Liver (tissue), 9 donors: ENCODE results near the gene PLA2G5. TPM values are rescaled to one million over a fixed set of nuclear protein-coding genes. Genes with fewer than 3 reads are reported as not detected.

ENCODE experiments used
- DNase-seq: peaks from one replicate; pipeline ENCODE4 v3.0.0-alpha.2; 2017; ENCODE audit warnings: low spot score
- H3K27ac ChIP-seq, 2 donors: one replicate each; pipeline ENCODE4 v1.7.0; 2013; ENCODE audit warnings: inconsistent platforms in 2 of 2, low read length in 2 of 2, control low read depth in 1 of 2, low read depth in 1 of 2, mild to moderate bottlenecking in 1 of 2
- H3K27me3 ChIP-seq, 4 donors: one replicate each; pipeline versions ENCODE4 v1.6.1 to v1.7.0; 2013; ENCODE audit warnings: low read length in 3 of 4, inconsistent platforms in 1 of 4, mild to moderate bottlenecking in 1 of 4, moderate library complexity in 1 of 4; ENCODE audit not compliant: control insufficient read depth in 4 of 4, insufficient read depth in 4 of 4
- H3K36me3 ChIP-seq, 4 donors: one replicate each; pipeline versions ENCODE4 v1.6.1 to v1.7.0; 2013; ENCODE audit warnings: low read length in 3 of 4, mild to moderate bottlenecking in 3 of 4, low read depth in 1 of 4, moderate library complexity in 1 of 4; ENCODE audit not compliant: control insufficient read depth in 4 of 4, insufficient read depth in 3 of 4
- H3K4me1 ChIP-seq, 4 donors: one replicate each; pipeline versions ENCODE4 v1.6.1 to v1.7.0; 2013; ENCODE audit warnings: low read length in 3 of 4, mild to moderate bottlenecking in 3 of 4, moderate library complexity in 1 of 4; ENCODE audit not compliant: control insufficient read depth in 4 of 4, insufficient read depth in 4 of 4
- H3K4me3 ChIP-seq, 3 donors: one replicate each; pipeline versions ENCODE4 v1.6.1 to v1.7.0; 2013; ENCODE audit warnings: low read length in 3 of 3, control low read depth in 1 of 3, low read depth in 1 of 3, mild to moderate bottlenecking in 1 of 3
- H3K9ac ChIP-seq, 2 donors: one replicate each; pipeline ENCODE4 v1.7.0; 2013; ENCODE audit warnings: low read length in 2 of 2, mild to moderate bottlenecking in 2 of 2, moderate library complexity in 2 of 2, control low read depth in 1 of 2, low read depth in 1 of 2
- H3K9me3 ChIP-seq, 4 donors: one replicate each; pipeline versions ENCODE4 v1.6.1 to v1.7.0; 2013; ENCODE audit warnings: low read length in 3 of 4; ENCODE audit not compliant: control insufficient read depth in 4 of 4
- EGR1 ChIP-seq, 2 donors: IDR thresholded peaks; 2 replicates each; pipeline ENCODE4 v1.6.1; 2016 to 2018; ENCODE audit warnings: antibody characterized with exemption in 2 of 2, low read depth in 2 of 2
- FOXA1 ChIP-seq: IDR thresholded peaks from 2 replicates; pipeline ENCODE4 v1.6.1; 2016; ENCODE audit warnings: antibody characterized with exemption
- FOXA2 ChIP-seq: IDR thresholded peaks from 2 replicates; pipeline ENCODE4 v1.6.1; 2016; ENCODE audit warnings: antibody characterized with exemption
- HNF4A ChIP-seq, 2 donors: conservative IDR thresholded peaks; 2 replicates each; pipeline ENCODE4 v1.6.1; 2016; ENCODE audit warnings: antibody characterized with exemption in 2 of 2, mild to moderate bottlenecking in 2 of 2
- HNF4G ChIP-seq: IDR thresholded peaks from 2 replicates; pipeline ENCODE4 v1.6.1; 2016; ENCODE audit warnings: antibody characterized with exemption
- JUND ChIP-seq, 2 donors: IDR thresholded peaks; 2 replicates each; pipeline ENCODE4 v1.6.1; 2016; ENCODE audit warnings: antibody characterized with exemption in 2 of 2
- NR2F2 ChIP-seq: IDR thresholded peaks from 2 replicates; pipeline ENCODE4 v1.6.1; 2016; ENCODE audit warnings: antibody characterized with exemption
- RAD21 ChIP-seq, 2 donors: IDR thresholded peaks; 2 replicates each; pipeline ENCODE4 v1.6.1; 2016; ENCODE audit warnings: antibody characterized with exemption in 2 of 2, mild to moderate bottlenecking in 2 of 2
- REST ChIP-seq: IDR thresholded peaks from 2 replicates; pipeline ENCODE4 v1.6.1; 2016; ENCODE audit warnings: antibody characterized with exemption, mild to moderate bottlenecking
- RXRA ChIP-seq, 2 donors: IDR thresholded peaks; 2 replicates each; pipeline ENCODE4 v1.6.1; 2017 to 2018; ENCODE audit warnings: antibody characterized with exemption in 2 of 2, mild to moderate bottlenecking in 1 of 2
- SP1 ChIP-seq: IDR thresholded peaks from 2 replicates; pipeline ENCODE4 v1.6.1; 2018; ENCODE audit warnings: antibody characterized with exemption, mild to moderate bottlenecking
- TAF1 ChIP-seq: conservative IDR thresholded peaks from 2 replicates; pipeline ENCODE4 v1.6.1; 2016; ENCODE audit warnings: antibody characterized with exemption, mild to moderate bottlenecking
- YY1 ChIP-seq: IDR thresholded peaks from 2 replicates; pipeline ENCODE4 v1.6.1; 2016; ENCODE audit warnings: antibody characterized with exemption, mild to moderate bottlenecking
- WGBS: extraction: QIAGEN DNeasy Blood & Tissue Kit; methylation state at CpG from one replicate; pipeline ENCODE4 v1.1.7; 2013; 5-methylcytosine and 5-hydroxymethylcytosine counted together
- polyA plus RNA-seq, 2 donors: library from polyadenylated mRNA; stranded (reverse) in 1 of 2; unstranded in 1 of 2; fragments of 200-250 nt in 1 of 2; fragments of >200 nt in 1 of 2; fragmentation: Nextera tagmentation in 1 of 2; extraction: Ambion mirVana in 1 of 2; gene quantifications; one replicate each; pipeline versions ENCODE4 v1.2.1 to v1.2.3, GENCODE V29; 2013 to 2015
- total RNA-seq, 2 donors: library from RNA; depleted of rRNA; stranded (reverse); fragments of >200 nt; gene quantifications; one replicate each; pipeline ENCODE4 v1.2.3, GENCODE V29; 2014
- TF ChIP-seq, protein P1 (sequence below): IDR thresholded peaks from 2 replicates; pipeline ENCODE4 v1.6.1; 2016; ENCODE audit warnings: antibody characterized with exemption
- TF ChIP-seq, protein P2 (sequence below): IDR thresholded peaks from 2 replicates; pipeline ENCODE4 v1.6.1; 2016; ENCODE audit warnings: antibody characterized with exemption
- TF ChIP-seq, protein P3 (sequence below): IDR thresholded peaks from 2 replicates; pipeline ENCODE4 v1.6.1; 2016; ENCODE audit warnings: antibody characterized with exemption
- TF ChIP-seq, protein P4 (sequence below): fragments of 150-350 bp; IDR thresholded peaks from 2 replicates; pipeline ENCODE4 v1.5.1; 2017; ENCODE audit warnings: improper control_type of control experiment, low read depth, low read length; ENCODE audit not compliant: missing input control
- donor health status: healthy.
- donor health status: healthy.
- donor health status: healthy.
- donor health status: healthy.
- donor health status: healthy.

PLA2G5 gene
- total and polyA plus RNA-seq, 4 donors, result 2.0 to 2.9 (median 2.3) TPM; not detected in 1

GRCh38 chr1:20076223-20076622, 6.2 kb downstream of the PLA2G5 start:
- H3K27ac ChIP-seq, result no peak overlapping the region
- no peak overlapping the region for H3K4me3 ChIP-seq
- no peaks in the 10 kb centered on the region for H3K27me3 ChIP-seq
- 72% methylated on average over 5 of the region's 5 CpGs for WGBS
- H3K4me1 ChIP-seq, result peaks cover 0 to 6% (median 0%) of the 10 kb centered on the region in 4 donors
- TF ChIP-seq EGR1 (IDR thresholded peaks at IDR 0.05; ENCODE audit: low read depth in 2 of 2) (no peak), REST (no peak), JUND (IDR thresholded peaks at IDR 0.05) (no peak), HNF4G (no peak), YY1 (no peak), TAF1 (no peak), FOXA2 (no peak), RAD21 (IDR thresholded peaks at IDR 0.05) (no peak)
- TF ChIP-seq, protein P1, sequence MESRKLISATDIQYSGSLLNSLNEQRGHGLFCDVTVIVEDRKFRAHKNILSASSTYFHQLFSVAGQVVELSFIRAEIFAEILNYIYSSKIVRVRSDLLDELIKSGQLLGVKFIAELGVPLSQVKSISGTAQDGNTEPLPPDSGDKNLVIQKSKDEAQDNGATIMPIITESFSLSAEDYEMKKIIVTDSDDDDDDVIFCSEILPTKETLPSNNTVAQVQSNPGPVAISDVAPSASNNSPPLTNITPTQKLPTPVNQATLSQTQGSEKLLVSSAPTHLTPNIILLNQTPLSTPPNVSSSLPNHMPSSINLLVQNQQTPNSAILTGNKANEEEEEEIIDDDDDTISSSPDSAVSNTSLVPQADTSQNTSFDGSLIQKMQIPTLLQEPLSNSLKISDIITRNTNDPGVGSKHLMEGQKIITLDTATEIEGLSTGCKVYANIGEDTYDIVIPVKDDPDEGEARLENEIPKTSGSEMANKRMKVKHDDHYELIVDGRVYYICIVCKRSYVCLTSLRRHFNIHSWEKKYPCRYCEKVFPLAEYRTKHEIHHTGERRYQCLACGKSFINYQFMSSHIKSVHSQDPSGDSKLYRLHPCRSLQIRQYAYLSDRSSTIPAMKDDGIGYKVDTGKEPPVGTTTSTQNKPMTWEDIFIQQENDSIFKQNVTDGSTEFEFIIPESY, result no peak
- H3K9me3 ChIP-seq, result no peaks in the 10 kb centered on the region
- H3K36me3 ChIP-seq, result no peaks in the 10 kb centered on the region
- DNase-seq, result no peak
- H3K9ac ChIP-seq, result no peak overlapping the region

GRCh38 chr1:20076710-20077461, 6.9 kb downstream of the PLA2G5 start:
- no peak for DNase-seq
- no peak overlapping the region for H3K4me3 ChIP-seq
- H3K36me3 ChIP-seq, result no peaks in the 10 kb centered on the region
- no peaks in the 10 kb centered on the region for H3K27me3 ChIP-seq
- TF ChIP-seq, protein P2, sequence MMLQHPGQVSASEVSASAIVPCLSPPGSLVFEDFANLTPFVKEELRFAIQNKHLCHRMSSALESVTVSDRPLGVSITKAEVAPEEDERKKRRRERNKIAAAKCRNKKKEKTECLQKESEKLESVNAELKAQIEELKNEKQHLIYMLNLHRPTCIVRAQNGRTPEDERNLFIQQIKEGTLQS, result no peak
- TF ChIP-seq FOXA2 (no peak), TAF1 (no peak), RXRA (IDR thresholded peaks at IDR 0.05) (no peak), SP1 (no peak), EGR1 (IDR thresholded peaks at IDR 0.05; ENCODE audit: low read depth in 2 of 2) (no peak), REST (no peak), FOXA1 (no peak), NR2F2 (no peak), RAD21 (IDR thresholded peaks at IDR 0.05) (no peak), YY1 (no peak), HNF4A (conservative IDR thresholded peaks at IDR 0.05) (no peak), HNF4G (no peak), JUND (IDR thresholded peaks at IDR 0.05) (no peak)
- TF ChIP-seq, protein P1, result no peak
- TF ChIP-seq, protein P3, sequence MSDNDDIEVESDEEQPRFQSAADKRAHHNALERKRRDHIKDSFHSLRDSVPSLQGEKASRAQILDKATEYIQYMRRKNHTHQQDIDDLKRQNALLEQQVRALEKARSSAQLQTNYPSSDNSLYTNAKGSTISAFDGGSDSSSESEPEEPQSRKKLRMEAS, result no peak
- TF ChIP-seq, protein P4, sequence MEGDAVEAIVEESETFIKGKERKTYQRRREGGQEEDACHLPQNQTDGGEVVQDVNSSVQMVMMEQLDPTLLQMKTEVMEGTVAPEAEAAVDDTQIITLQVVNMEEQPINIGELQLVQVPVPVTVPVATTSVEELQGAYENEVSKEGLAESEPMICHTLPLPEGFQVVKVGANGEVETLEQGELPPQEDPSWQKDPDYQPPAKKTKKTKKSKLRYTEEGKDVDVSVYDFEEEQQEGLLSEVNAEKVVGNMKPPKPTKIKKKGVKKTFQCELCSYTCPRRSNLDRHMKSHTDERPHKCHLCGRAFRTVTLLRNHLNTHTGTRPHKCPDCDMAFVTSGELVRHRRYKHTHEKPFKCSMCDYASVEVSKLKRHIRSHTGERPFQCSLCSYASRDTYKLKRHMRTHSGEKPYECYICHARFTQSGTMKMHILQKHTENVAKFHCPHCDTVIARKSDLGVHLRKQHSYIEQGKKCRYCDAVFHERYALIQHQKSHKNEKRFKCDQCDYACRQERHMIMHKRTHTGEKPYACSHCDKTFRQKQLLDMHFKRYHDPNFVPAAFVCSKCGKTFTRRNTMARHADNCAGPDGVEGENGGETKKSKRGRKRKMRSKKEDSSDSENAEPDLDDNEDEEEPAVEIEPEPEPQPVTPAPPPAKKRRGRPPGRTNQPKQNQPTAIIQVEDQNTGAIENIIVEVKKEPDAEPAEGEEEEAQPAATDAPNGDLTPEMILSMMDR, result no peak
- no peak overlapping the region for H3K9ac ChIP-seq
- peaks cover 0 to 6% (median 0%) of the 10 kb centered on the region in 4 donors for H3K4me1 ChIP-seq
- no peak overlapping the region for H3K27ac ChIP-seq
- 85% methylated on average over 5 of the region's 5 CpGs for WGBS
- H3K9me3 ChIP-seq, result no peaks in the 10 kb centered on the region
